Right cardiac atrium (tissue), 5 donors: Measurements from ENCODE around the gene RTKN2. TPM values are rescaled to one million over a fixed set of nuclear protein-coding genes. Genes with fewer than 3 reads are reported as not detected.

Experiments used
- ATAC-seq, 2 donors: fragments of 200-7000 bp; cut with Tn5 transposase; one replicate each; pipeline versions ENCODE4 v1.8.0 to v1.9.1; 2020; ENCODE audit warnings: moderate library complexity in 2 of 2, mild to moderate bottlenecking in 1 of 2
- DNase-seq, 3 donors: peaks; one replicate each; pipeline ENCODE4 v3.0.0-alpha.2; 2020
- H3K27ac ChIP-seq: one replicate; pipeline ENCODE4 v1.5.1; 2013; ENCODE audit warnings: mild to moderate bottlenecking, low read length, control low read depth, moderate library complexity
- H3K27me3 ChIP-seq: one replicate; pipeline ENCODE4 v1.6.1; 2013; ENCODE audit not compliant: control insufficient read depth, insufficient read depth
- H3K4me1 ChIP-seq: one replicate; pipeline ENCODE4 v1.6.1; 2013; ENCODE audit warnings: low read length; ENCODE audit not compliant: control insufficient read depth, insufficient read depth
- H3K4me3 ChIP-seq: one replicate; pipeline ENCODE4 v1.5.1; 2013; ENCODE audit warnings: low read length, control low read depth
- H3K9me3 ChIP-seq: one replicate; pipeline ENCODE4 v1.6.1; 2013; ENCODE audit warnings: low read length; ENCODE audit not compliant: control insufficient read depth
- WGBS: extraction: QIAGEN DNeasy Blood & Tissue Kit; methylation state at CpG from one replicate; pipeline ENCODE4 v1.1.7; 2013; 5-methylcytosine and 5-hydroxymethylcytosine counted together
- intact Hi-C, 4 donors: fragments of 100-400 bp; cut with DNase I; formaldehyde crosslinking; loops; one replicate each; pipeline versions ENCODE4 v1.11.0 to v1.14.0; 2022 to 2023
- polyA plus RNA-seq: library from polyadenylated mRNA; stranded (reverse); fragments of 200-250 nt; gene quantifications from one replicate; pipeline ENCODE4 v1.2.3, GENCODE V29; 2013
- total RNA-seq, 4 donors: library from RNA; stranded (reverse); fragmentation: NEBNext Ultra II Directional; extraction: Animal tissue kit (Norgen Biotek cat#: 25700); gene quantifications; one replicate each; pipeline ENCODE4 v1.2.1, GENCODE V29; 2021
- donor health status: healthy with polysubstance abuse.
- donor health status: DM: no; HTN: yes; CAD: no.
- donor health status: DM: no; HTN: no; CAD: no.
- donor health status: DM: no; HTN: yes; CAD: no; lungs with severe emphysema.
- donor health status: DM: yes; HTN: yes; CAD: no.

RTKN2 gene
- total and polyA plus RNA-seq, 5 donors = 0.06 to 0.19 (median 0.11) TPM

- ATAC-seq = no peak
- no peak overlapping the region for H3K4me3 ChIP-seq
Observed at GRCh38 chr10:62149621-62150020, 119.0 kb downstream of the RTKN2 start.

GRCh38 chr10:62148155-62148554 is 120.5 kb downstream of the RTKN2 start:
- Histone ChIP-seq H3K27me3 (no peaks in the 10 kb centered on the region), H3K9me3 (no peaks in the 10 kb centered on the region), H3K27ac (no peak overlapping the region), H3K4me1 (no peaks in the 10 kb centered on the region), H3K4me3 (no peak overlapping the region)
- ATAC-seq = no peak
- 81% methylated on average over 3 of the region's 3 CpGs for WGBS
- no peak for DNase-seq
- intact Hi-C loops = no loop called here

More at GRCh38 chr10:62149621-62150020, 119.0 kb downstream of the RTKN2 start:
- Histone ChIP-seq H3K27me3 (no peaks in the 10 kb centered on the region), H3K27ac (no peak overlapping the region), H3K9me3 (no peaks in the 10 kb centered on the region), H3K4me1 (no peaks in the 10 kb centered on the region)
- DNase-seq = no peak
- intact Hi-C loops = no loop called here

- no peak for ATAC-seq
- WGBS = 89% methylated on average over 4 of the region's 4 CpGs
- Histone ChIP-seq H3K4me1 (no peaks in the 10 kb centered on the region), H3K9me3 (no peaks in the 10 kb centered on the region), H3K4me3 (no peak overlapping the region), H3K27ac (no peak overlapping the region), H3K27me3 (no peaks in the 10 kb centered on the region)
- intact Hi-C loops = no loop called here
- no peak for DNase-seq
Observed at GRCh38 chr10:62147425-62147824, 121.2 kb downstream of the RTKN2 start.

- WGBS = 97% methylated on average over 3 of the region's 3 CpGs
- DNase-seq = no peak
- no peaks in the 10 kb centered on the region for H3K27me3 ChIP-seq
- H3K27ac ChIP-seq = no peak overlapping the region
- no peak overlapping the region for H3K4me3 ChIP-seq
- H3K9me3 ChIP-seq = no peaks in the 10 kb centered on the region
- H3K4me1 ChIP-seq = no peaks in the 10 kb centered on the region
- intact Hi-C loops = no loop called here
- ATAC-seq = no peak
Observed at GRCh38 chr10:62136931-62137330, 131.7 kb downstream of the RTKN2 start.

GRCh38 chr10:62133618-62134017 is 135.0 kb downstream of the RTKN2 start:
- no peak for DNase-seq
- H3K4me1 ChIP-seq = no peaks in the 10 kb centered on the region
- intact Hi-C loops = no loop called here
- ATAC-seq = no peak
- no peaks in the 10 kb centered on the region for H3K9me3 ChIP-seq
- H3K27me3 ChIP-seq = no peaks in the 10 kb centered on the region
- no peak overlapping the region for H3K27ac ChIP-seq
- no peak overlapping the region for H3K4me3 ChIP-seq

Other genes with a start within 250 kb of the RTKN2 start
- 1 to 10 TPM; 1.7 to 4.1 (median 3.4) TPM for gene ZNF365, start 105.5 kb upstream of the RTKN2 start, total RNA-seq
- 0.86 TPM for gene ZNF365, start 105.5 kb upstream of the RTKN2 start, polyA plus RNA-seq